ENCODE results near the gene SPPL3.

SPPL3 gene

DNA sequence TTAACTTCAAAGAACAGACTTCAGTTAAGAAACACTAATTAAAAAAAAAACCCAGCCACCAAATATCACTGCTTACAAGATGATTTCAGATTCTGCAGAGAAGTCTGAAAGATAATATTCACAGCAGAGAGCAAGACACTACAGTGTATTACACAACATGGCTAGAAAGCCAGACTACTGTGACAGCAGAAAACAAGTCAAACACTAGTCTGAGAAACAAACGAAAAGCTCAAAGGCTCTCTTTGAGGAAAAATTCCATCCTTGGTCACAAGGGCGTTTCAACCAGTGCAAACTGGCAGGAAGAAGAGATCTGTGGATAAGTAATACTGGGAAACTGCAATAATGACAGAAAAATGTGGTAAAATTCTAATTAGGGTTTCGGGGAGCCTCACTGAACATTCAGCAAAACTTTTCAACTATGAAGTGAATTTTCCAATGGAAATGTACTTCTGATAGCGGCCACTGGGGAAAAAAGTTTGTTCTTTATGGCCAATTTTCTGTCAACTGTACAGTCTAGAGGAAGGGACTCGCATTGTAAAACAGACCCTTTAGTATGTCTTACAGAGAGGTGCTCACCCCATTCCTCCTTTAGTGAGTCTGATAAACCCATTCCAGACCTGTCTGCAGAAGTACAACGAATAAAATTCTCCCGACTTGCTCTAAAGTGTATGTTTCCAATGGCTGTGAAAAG, 128.2 kb downstream of the SPPL3 start:
- Histone ChIP-seq H3K27me3 (ENCODE audit: insufficient read depth, poor library complexity, severe bottlenecking) (no peaks in the 10 kb centered on the region), H3K27ac (replicated peaks) (no peak overlapping the region), H3K4me3 (replicated peaks; ENCODE audit: insufficient read depth, low read length) (no peak overlapping the region)
- DNase-seq (ENCODE audit: low read depth in 1 of 2, low spot score in 1 of 2), result no peak
- TF ChIP-seq GABPA (IDR thresholded peaks at IDR 0.05; ENCODE audit: low read depth) (no peak), REST (IDR thresholded peaks at IDR 0.05; ENCODE audit: insufficient replicate concordance, low read depth) (no peak), SPI1 (IDR thresholded peaks at IDR 0.05; ENCODE audit: borderline replicate concordance, low read depth) (no peak), POLR2AphosphoS5 (IDR thresholded peaks at IDR 0.05; ENCODE audit: low read depth) (no peak), CTCF (IDR thresholded peaks at IDR 0.05; ENCODE audit: insufficient read depth, low read length) (no peak)

GRCh38 chr12:120774169-120774916, 129.8 kb downstream of the SPPL3 start:
- Histone ChIP-seq H3K4me3 (replicated peaks; ENCODE audit: insufficient read depth, low read length) (no peak overlapping the region), H3K27ac (replicated peaks) (no peak overlapping the region), H3K27me3 (ENCODE audit: insufficient read depth, poor library complexity, severe bottlenecking) (no peaks in the 10 kb centered on the region)
- no peak for TF ChIP-seq REST (IDR thresholded peaks at IDR 0.05; ENCODE audit: insufficient replicate concordance, low read depth)
- no peak for TF ChIP-seq SPI1 (IDR thresholded peaks at IDR 0.05; ENCODE audit: borderline replicate concordance, low read depth)
- TF ChIP-seq CTCF (IDR thresholded peaks at IDR 0.05; ENCODE audit: insufficient read depth, low read length), result no peak
- no peak for TF ChIP-seq POLR2AphosphoS5 (IDR thresholded peaks at IDR 0.05; ENCODE audit: low read depth)
- TF ChIP-seq GABPA (IDR thresholded peaks at IDR 0.05; ENCODE audit: low read depth), result no peak
- no peak for DNase-seq (ENCODE audit: low read depth in 1 of 2, low spot score in 1 of 2)

- no peaks in the 10 kb centered on the region for H3K27me3 ChIP-seq (ENCODE audit: insufficient read depth, poor library complexity, severe bottlenecking)
- no peak overlapping the region for H3K4me3 ChIP-seq (replicated peaks; ENCODE audit: insufficient read depth, low read length)
- H3K27ac ChIP-seq (replicated peaks), result no peak overlapping the region
- TF ChIP-seq CTCF (IDR thresholded peaks at IDR 0.05; ENCODE audit: insufficient read depth, low read length), result no peak
- no peak for TF ChIP-seq GABPA (IDR thresholded peaks at IDR 0.05; ENCODE audit: low read depth)
- TF ChIP-seq SPI1 (IDR thresholded peaks at IDR 0.05; ENCODE audit: borderline replicate concordance, low read depth), result no peak
- no peak for DNase-seq (ENCODE audit: low read depth in 1 of 2, low spot score in 1 of 2)
These were observed 133.1 kb downstream of the SPPL3 start for GRCh38 chr12:120771097-120771496.

Measured in HL-60 (cell line).